ENCODE results near the gene PHYKPL. TPM values are rescaled to one million over a fixed set of nuclear protein-coding genes. Genes with fewer than 3 reads are reported as not detected.
"Not testable (repeated sequence)": the region's sequence is repeated elsewhere in the genome, so short reads cannot be mapped to it uniquely, and the experiment has no call there.

Gene PHYKPL
- total and polyA plus RNA-seq, 4 donors: 16.9 to 164 (median 80.2) TPM

GRCh38 chr5:178199581-178200434 is 32.8 kb downstream of the PHYKPL start:
- H3K9me3 ChIP-seq (ENCODE audit: control insufficient read depth, low read length): no peaks in the 10 kb centered on the region
- no peaks in the 10 kb centered on the region for H3K36me3 ChIP-seq (ENCODE audit: control insufficient read depth in 1 of 2, insufficient read depth in 2 of 2, low read length in 1 of 2)
- intact Hi-C loops (cut with DNase I): no loop called here
- 83 to 85% methylated on average over 12 of the region's 12 CpGs for WGBS, 2 donors
- H3K27ac ChIP-seq (ENCODE audit: low read depth in 1 of 2, low read length in 2 of 2): no peak overlapping the region
- H3K4me3 ChIP-seq (ENCODE audit: low read length in 2 of 2): no peak overlapping the region
- H3K27me3 ChIP-seq (ENCODE audit: control insufficient read depth in 1 of 2, insufficient read depth in 2 of 2, low read length in 1 of 2): peaks cover 0 to 1% of the 10 kb centered on the region in 2 donors
- H3K4me1 ChIP-seq (ENCODE audit: control insufficient read depth in 1 of 2, insufficient read depth in 2 of 2, low read length in 2 of 2): no peaks in the 10 kb centered on the region
- peak in 1 of 2 donors; percentile 16 for DNase-seq
- no peak for ATAC-seq (ENCODE audit: low FRiP score)

- WGBS, 2 donors: 87 to 88% methylated on average over 10 to 11 of the region's 11 CpGs
These were observed 33.9 kb downstream of the PHYKPL start for GRCh38 chr5:178198706-178199105.

GRCh38 chr5:178198151-178198550 is 34.5 kb downstream of the PHYKPL start:
- DNase-seq; H3K4me1 ChIP-seq (ENCODE audit: control insufficient read depth in 1 of 2, insufficient read depth in 2 of 2, low read length in 2 of 2); H3K36me3 ChIP-seq (ENCODE audit: control insufficient read depth in 1 of 2, insufficient read depth in 2 of 2, low read length in 1 of 2); H3K27me3 ChIP-seq (ENCODE audit: control insufficient read depth in 1 of 2, insufficient read depth in 2 of 2, low read length in 1 of 2); H3K9me3 ChIP-seq (ENCODE audit: control insufficient read depth, low read length); H3K4me3 ChIP-seq (ENCODE audit: low read length in 2 of 2); H3K27ac ChIP-seq (ENCODE audit: low read depth in 1 of 2, low read length in 2 of 2); intact Hi-C loops (cut with DNase I); ATAC-seq (ENCODE audit: low FRiP score): not testable (repeated sequence)
- WGBS, 2 donors: 73 to 86% methylated on average over 11 of the region's 11 CpGs

More at GRCh38 chr5:178198706-178199105, 33.9 kb downstream of the PHYKPL start:
- Histone ChIP-seq H3K4me3 (ENCODE audit: low read length in 2 of 2) (no peak overlapping the region), H3K9me3 (ENCODE audit: control insufficient read depth, low read length) (no peaks in the 10 kb centered on the region), H3K36me3 (ENCODE audit: control insufficient read depth in 1 of 2, insufficient read depth in 2 of 2, low read length in 1 of 2) (no peaks in the 10 kb centered on the region), H3K27me3 (ENCODE audit: control insufficient read depth in 1 of 2, insufficient read depth in 2 of 2, low read length in 1 of 2) (no peaks in the 10 kb centered on the region), H3K4me1 (ENCODE audit: control insufficient read depth in 1 of 2, insufficient read depth in 2 of 2, low read length in 2 of 2) (no peaks in the 10 kb centered on the region), H3K27ac (ENCODE audit: low read depth in 1 of 2, low read length in 2 of 2) (no peak overlapping the region)
- DNase-seq: no peak
- no peak for ATAC-seq (ENCODE audit: low FRiP score)
- intact Hi-C loops (cut with DNase I): no loop called here

GRCh38 chr5:178196986-178197385 is 35.6 kb downstream of the PHYKPL start:
- Histone ChIP-seq H3K27me3 (ENCODE audit: control insufficient read depth in 1 of 2, insufficient read depth in 2 of 2, low read length in 1 of 2) (no peaks in the 10 kb centered on the region), H3K9me3 (ENCODE audit: control insufficient read depth, low read length) (no peaks in the 10 kb centered on the region), H3K4me1 (ENCODE audit: control insufficient read depth in 1 of 2, insufficient read depth in 2 of 2, low read length in 2 of 2) (no peaks in the 10 kb centered on the region), H3K27ac (ENCODE audit: low read depth in 1 of 2, low read length in 2 of 2) (no peak overlapping the region), H3K36me3 (ENCODE audit: control insufficient read depth in 1 of 2, insufficient read depth in 2 of 2, low read length in 1 of 2) (no peaks in the 10 kb centered on the region), H3K4me3 (ENCODE audit: low read length in 2 of 2) (no peak overlapping the region)
- intact Hi-C loops (cut with DNase I): no loop called here
- WGBS, 2 donors: 79 to 84% methylated on average over 8 of the region's 8 CpGs
- ATAC-seq (ENCODE audit: low FRiP score) (no peak), DNase-seq (no peak)

- 65 to 70% methylated on average over 7 of the region's 7 CpGs for WGBS, 2 donors
- Histone ChIP-seq H3K36me3 (ENCODE audit: control insufficient read depth in 1 of 2, insufficient read depth in 2 of 2, low read length in 1 of 2) (no peaks in the 10 kb centered on the region), H3K27ac (ENCODE audit: low read depth in 1 of 2, low read length in 2 of 2) (no peak overlapping the region), H3K9me3 (ENCODE audit: control insufficient read depth, low read length) (no peaks in the 10 kb centered on the region), H3K4me3 (ENCODE audit: low read length in 2 of 2) (no peak overlapping the region), H3K4me1 (ENCODE audit: control insufficient read depth in 1 of 2, insufficient read depth in 2 of 2, low read length in 2 of 2) (no peaks in the 10 kb centered on the region), H3K27me3 (ENCODE audit: control insufficient read depth in 1 of 2, insufficient read depth in 2 of 2, low read length in 1 of 2) (no peaks in the 10 kb centered on the region)
- intact Hi-C loops (cut with DNase I): no loop called here
- no peak for DNase-seq
- ATAC-seq (ENCODE audit: low FRiP score): no peak
These were observed 36.3 kb downstream of the PHYKPL start for GRCh38 chr5:178196281-178196812.

- no peak for ATAC-seq (ENCODE audit: low FRiP score)
- no peak for DNase-seq
- H3K9me3 ChIP-seq (ENCODE audit: control insufficient read depth, low read length): no peaks in the 10 kb centered on the region
- no peak overlapping the region for H3K27ac ChIP-seq (ENCODE audit: low read depth in 1 of 2, low read length in 2 of 2)
- WGBS, 2 donors: 33 to 39% methylated on average over 7 of the region's 7 CpGs
- no peaks in the 10 kb centered on the region for H3K36me3 ChIP-seq (ENCODE audit: control insufficient read depth in 1 of 2, insufficient read depth in 2 of 2, low read length in 1 of 2)
- intact Hi-C loops (cut with DNase I): no loop called here
- H3K27me3 ChIP-seq (ENCODE audit: control insufficient read depth in 1 of 2, insufficient read depth in 2 of 2, low read length in 1 of 2): no peaks in the 10 kb centered on the region
- H3K4me1 ChIP-seq (ENCODE audit: control insufficient read depth in 1 of 2, insufficient read depth in 2 of 2, low read length in 2 of 2): no peaks in the 10 kb centered on the region
- H3K4me3 ChIP-seq (ENCODE audit: low read length in 2 of 2): no peak overlapping the region
These were observed 38.6 kb downstream of the PHYKPL start for GRCh38 chr5:178194026-178194425.

GRCh38 chr5:178193251-178193809 is 39.3 kb downstream of the PHYKPL start:
- Histone ChIP-seq H3K27ac (ENCODE audit: low read depth in 1 of 2, low read length in 2 of 2) (no peak overlapping the region), H3K4me1 (ENCODE audit: control insufficient read depth in 1 of 2, insufficient read depth in 2 of 2, low read length in 2 of 2) (no peaks in the 10 kb centered on the region), H3K27me3 (ENCODE audit: control insufficient read depth in 1 of 2, insufficient read depth in 2 of 2, low read length in 1 of 2) (no peaks in the 10 kb centered on the region), H3K9me3 (ENCODE audit: control insufficient read depth, low read length) (no peaks in the 10 kb centered on the region), H3K36me3 (ENCODE audit: control insufficient read depth in 1 of 2, insufficient read depth in 2 of 2, low read length in 1 of 2) (no peaks in the 10 kb centered on the region), H3K4me3 (ENCODE audit: low read length in 2 of 2) (no peak overlapping the region)
- intact Hi-C loops (cut with DNase I): no loop called here
- WGBS, 2 donors: 69 to 77% methylated on average over 8 of the region's 8 CpGs
- DNase-seq (no peak), ATAC-seq (ENCODE audit: low FRiP score) (no peak)

DNA sequence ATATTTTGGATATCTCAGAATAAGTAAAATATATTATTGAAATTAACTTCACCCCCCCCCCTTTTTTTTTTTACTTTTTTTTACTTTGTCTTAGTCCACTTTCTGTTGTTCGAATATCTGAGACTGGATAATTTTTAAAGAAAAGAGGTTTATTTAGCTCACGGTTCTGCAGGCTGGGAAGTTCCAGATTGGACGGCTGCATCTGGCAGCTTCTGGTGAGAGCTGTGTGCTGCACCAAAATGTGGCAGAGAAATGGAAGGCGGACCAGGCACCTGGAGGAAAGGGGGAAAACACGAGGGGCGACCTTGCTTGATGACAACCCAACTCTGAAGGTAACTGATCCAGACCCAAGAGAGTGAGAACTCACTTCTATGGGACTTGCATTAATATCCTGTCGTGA is 39.8 kb downstream of the PHYKPL start:
- Histone ChIP-seq H3K4me3 (ENCODE audit: low read length in 2 of 2) (no peak overlapping the region), H3K9me3 (ENCODE audit: control insufficient read depth, low read length) (no peaks in the 10 kb centered on the region), H3K4me1 (ENCODE audit: control insufficient read depth in 1 of 2, insufficient read depth in 2 of 2, low read length in 2 of 2) (no peaks in the 10 kb centered on the region), H3K36me3 (ENCODE audit: control insufficient read depth in 1 of 2, insufficient read depth in 2 of 2, low read length in 1 of 2) (no peaks in the 10 kb centered on the region), H3K27ac (ENCODE audit: low read depth in 1 of 2, low read length in 2 of 2) (no peak overlapping the region), H3K27me3 (ENCODE audit: control insufficient read depth in 1 of 2, insufficient read depth in 2 of 2, low read length in 1 of 2) (no peaks in the 10 kb centered on the region)
- ATAC-seq (ENCODE audit: low FRiP score) (no peak), DNase-seq (no peak)
- intact Hi-C loops (cut with DNase I): no loop called here
- WGBS, 2 donors: 89 to 91% methylated on average over 7 of the region's 7 CpGs

DNA sequence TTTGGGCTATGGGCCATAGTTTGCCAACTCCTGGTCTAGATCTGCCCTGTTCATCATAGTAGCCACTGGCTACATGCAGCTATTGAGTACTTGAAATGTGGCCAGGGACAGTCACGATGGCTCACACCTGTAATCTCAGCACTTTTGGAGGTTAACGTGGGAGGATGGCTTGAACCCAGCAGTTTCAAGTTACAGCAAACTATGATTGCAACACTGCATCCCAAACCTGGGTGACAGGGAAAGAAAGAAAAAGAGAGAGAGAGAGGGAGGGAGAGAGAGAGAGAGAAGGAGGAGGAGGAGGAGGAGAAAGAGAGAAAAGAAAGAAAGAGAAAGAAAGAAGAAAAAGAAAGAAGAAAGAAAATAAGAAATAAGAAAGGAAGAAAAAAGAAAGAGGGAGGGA is 40.4 kb downstream of the PHYKPL start:
- 78 to 84% methylated on average over 2 of the region's 2 CpGs for WGBS, 2 donors
- intact Hi-C loops (cut with DNase I): no loop called here
- Histone ChIP-seq H3K36me3 (ENCODE audit: control insufficient read depth in 1 of 2, insufficient read depth in 2 of 2, low read length in 1 of 2) (no peaks in the 10 kb centered on the region), H3K27ac (ENCODE audit: low read depth in 1 of 2, low read length in 2 of 2) (no peak overlapping the region), H3K4me1 (ENCODE audit: control insufficient read depth in 1 of 2, insufficient read depth in 2 of 2, low read length in 2 of 2) (no peaks in the 10 kb centered on the region), H3K4me3 (ENCODE audit: low read length in 2 of 2) (no peak overlapping the region), H3K9me3 (ENCODE audit: control insufficient read depth, low read length) (no peaks in the 10 kb centered on the region), H3K27me3 (ENCODE audit: control insufficient read depth in 1 of 2, insufficient read depth in 2 of 2, low read length in 1 of 2) (no peaks in the 10 kb centered on the region)
- ATAC-seq (ENCODE audit: low FRiP score) (no peak), DNase-seq (no peak)
